HEK293 (cell line): ENCODE data around the gene NRIP2.

ENCODE experiments used
- CTCF ChIP-seq: fragments of 450-650 bp; formaldehyde crosslinking; IDR thresholded peaks from 2 replicates; pipeline ENCODE4 v1.5.1; 2016; ENCODE audit warnings: missing biosample characterization, missing genetic modification characterization
- ELK4 ChIP-seq: IDR thresholded peaks from 2 replicates; pipeline ENCODE4 v1.6.1; 2011; ENCODE audit warnings: mild to moderate bottlenecking, low read depth, low read length, borderline replicate concordance
- REST ChIP-seq: fragments of 450-650 bp; formaldehyde crosslinking; IDR thresholded peaks from 2 replicates; pipeline ENCODE4 v1.5.1; 2016; ENCODE audit warnings: missing biosample characterization, missing genetic modification characterization
- ZNF138 ChIP-seq: fragments of 450-650 bp; formaldehyde crosslinking; IDR thresholded peaks from 2 replicates; pipeline ENCODE4 v1.5.1; 2016; ENCODE audit warnings: missing biosample characterization, missing genetic modification characterization, borderline replicate concordance
- ZNF18 ChIP-seq: fragments of 450-650 bp; formaldehyde crosslinking; IDR thresholded peaks from 2 replicates; pipeline ENCODE4 v1.5.1; 2016; ENCODE audit warnings: missing biosample characterization, missing genetic modification characterization
- ZNF292 ChIP-seq: fragments of 450-650 bp; formaldehyde crosslinking; IDR thresholded peaks from 2 replicates; pipeline ENCODE4 v1.5.1; 2016; ENCODE audit warnings: low read depth, missing biosample characterization, missing genetic modification characterization, borderline replicate concordance
- ZNF776 ChIP-seq: fragments of 450-650 bp; formaldehyde crosslinking; IDR thresholded peaks from 2 replicates; pipeline ENCODE4 v1.5.0; 2017; ENCODE audit warnings: missing biosample characterization, missing genetic modification characterization, borderline replicate concordance

GRCh38 chr12:2855546-2855945, 20.7 kb upstream of the NRIP2 start:
- TF ChIP-seq ZNF776 (tag by site-specific recombination) = no peak
- no peak for TF ChIP-seq ZNF292 (tag by site-specific recombination)
- no peak for TF ChIP-seq CTCF (tag by site-specific recombination)
- TF ChIP-seq REST (tag by site-specific recombination) = no peak
- no peak for TF ChIP-seq ZNF18 (tag by site-specific recombination)
- no peak for TF ChIP-seq ZNF138
- TF ChIP-seq ELK4 = no peak
